HCT116 (cell line): ENCODE data around the gene PRR5L. TPM values are rescaled to one million over a fixed set of nuclear protein-coding genes. Genes with fewer than 3 reads are reported as not detected.

ENCODE experiments used
- ATAC-seq: fragments of 200-7000 bp; cut with Tn5 transposase; 2 replicates; pipeline ENCODE4 v1.9.1; 2020; ENCODE audit warnings: mild to moderate bottlenecking, moderate library complexity
- BruUV-seq: library from RNA; stranded (reverse); fragments of 400-500 nt; replicated peaks from 2 replicates; lab custom pipeline; 2021; lab: Mats Ljungman, UMichigan
- CTCF ChIA-PET: fragments of 300-600 bp; sonication (Branson Sonifier 250); formaldehyde crosslinking; loops from one replicate; lab custom pipeline; 2021; ENCODE audit warnings: antibody characterized with exemption; lab: Charles Lee
- POLR2A ChIA-PET: fragments of 300-600, 350-600 bp; sonication (Branson Sonifier 250); formaldehyde crosslinking; loops from one replicate; lab custom pipeline; 2021; ENCODE audit warnings: antibody characterized with exemption; lab: Charles Lee
- RAD21 ChIA-PET, 2 experiments: fragments of 300-600 bp; sonication (Branson Sonifier 250); formaldehyde crosslinking; loops; one replicate each; lab custom pipeline; 2023; ENCODE audit warnings: low total read pairs in 2 of 2; ENCODE audit not compliant: uncharacterized antibody in 2 of 2, unreplicated experiment in 2 of 2, low non-redundant PET in 1 of 2; lab: Charles Lee
- DNase-seq: peaks from one replicate; pipeline ENCODE4 v3.0.0-alpha.2; 2010; ENCODE audit warnings: low read depth, low spot score
- H2AFZ ChIP-seq: fragments of 200-600 bp; shearing (Covaris generic), sonication (generic); 2 replicates; pipeline ENCODE4 v1.6.1; 2017; ENCODE audit warnings: low read depth, mixed run types, mixed read lengths, antibody characterized with exemption, low read length; ENCODE audit not compliant: poor library complexity, severe bottlenecking
- H3K27ac ChIP-seq: 2 replicates; pipeline ENCODE4 v1.5.1; 2012; ENCODE audit warnings: low read depth, low read length
- H3K27me3 ChIP-seq: fragments of 200-600 bp; sonication (generic); 2 replicates; pipeline ENCODE4 v1.6.1; 2016; ENCODE audit warnings: mixed run types, low read length, mixed read lengths; ENCODE audit not compliant: insufficient read depth
- H3K36me3 ChIP-seq, 2 experiments: fragments of 200-500 bp in 1 of 2; fragments of 200-600 bp in 1 of 2; sonication (Bioruptor generic) in 1 of 2; sonication (generic) in 1 of 2; 2 replicates each; pipeline versions ENCODE4 v1.5.1 to v1.6.1; 2014 to 2016; ENCODE audit warnings: low read length in 2 of 2, inconsistent platforms in 1 of 2, mixed read lengths in 1 of 2, mixed run types in 1 of 2; ENCODE audit not compliant: insufficient read depth in 2 of 2, control insufficient read depth in 1 of 2
- H3K4me1 ChIP-seq, 2 experiments: fragments of 200-600 bp in 1 of 2; sonication (generic) in 1 of 2; 2 replicates each; pipeline versions ENCODE4 v1.5.1 to v1.6.1; 2012 to 2017; ENCODE audit warnings: low read length in 2 of 2, inconsistent platforms in 1 of 2, mild to moderate bottlenecking in 1 of 2, mixed read lengths in 1 of 2, mixed run types in 1 of 2, moderate library complexity in 1 of 2; ENCODE audit not compliant: insufficient read depth in 2 of 2, control insufficient read depth in 1 of 2
- H3K4me2 ChIP-seq: fragments of 200-600 bp; sonication (generic); 2 replicates; pipeline ENCODE4 v1.6.1; 2017; ENCODE audit warnings: mixed run types, low read length, mixed read lengths
- H3K4me3 ChIP-seq, 2 experiments: fragments of 200-600 bp in 1 of 2; sonication (generic) in 1 of 2; replicated peaks in 1 of 2; 2 replicates each; pipeline ENCODE4 v1.5.1; 2011 to 2016; ENCODE audit warnings: low read length in 2 of 2, control low read depth in 1 of 2, low read depth in 1 of 2, mild to moderate bottlenecking in 1 of 2, mixed read lengths in 1 of 2, mixed run types in 1 of 2
- H3K79me2 ChIP-seq: fragments of 200-600 bp; sonication (generic); 2 replicates; pipeline ENCODE4 v1.6.1; 2017; ENCODE audit warnings: mild to moderate bottlenecking, mixed run types, low read length, moderate library complexity, mixed read lengths; ENCODE audit not compliant: insufficient read depth
- H3K9ac ChIP-seq: fragments of 200-600 bp; sonication (generic); 2 replicates; pipeline ENCODE4 v1.6.1; 2016; ENCODE audit warnings: low read length, mixed read lengths
- H3K9me2 ChIP-seq: fragments of 200-600 bp; sonication (generic), shearing (Covaris generic); 2 replicates; pipeline ENCODE4 v1.6.1; 2017; ENCODE audit warnings: mixed run types, mild to moderate bottlenecking, moderate library complexity; ENCODE audit not compliant: insufficient read depth
- H3K9me3 ChIP-seq, 2 experiments: fragments of 200-500 bp in 1 of 2; fragments of 200-600 bp in 1 of 2; sonication (Bioruptor generic) in 1 of 2; sonication (generic) in 1 of 2; 2 replicates each; pipeline ENCODE4 v1.6.1; 2014 to 2017; ENCODE audit warnings: low read length in 2 of 2, mixed read lengths in 2 of 2, inconsistent platforms in 1 of 2, low read depth in 1 of 2, mild to moderate bottlenecking in 1 of 2, mixed run types in 1 of 2, moderate library complexity in 1 of 2; ENCODE audit not compliant: control insufficient read depth in 1 of 2, insufficient read depth in 1 of 2
- H4K20me1 ChIP-seq: fragments of 200-600 bp; sonication (generic), shearing (Covaris generic); 2 replicates; pipeline ENCODE4 v1.6.1; 2017; ENCODE audit warnings: mixed run types, mild to moderate bottlenecking, moderate library complexity; ENCODE audit not compliant: insufficient read depth
- CBX3 ChIP-seq: IDR thresholded peaks from 2 replicates; pipeline ENCODE4 v1.6.1; 2012; ENCODE audit warnings: low read depth
- EGR1 ChIP-seq: IDR thresholded peaks from 2 replicates; pipeline ENCODE4 v1.6.1; 2012; ENCODE audit warnings: low read depth
- ELF1 ChIP-seq: IDR thresholded peaks from 2 replicates; pipeline ENCODE4 v1.6.1; 2012; ENCODE audit warnings: low read depth, borderline replicate concordance
- EZH2 ChIP-seq: fragments of 200-600 bp; sonication (generic); IDR thresholded peaks from 2 replicates; pipeline ENCODE4 v1.6.1; 2017; ENCODE audit warnings: antibody characterized with exemption, mixed run types
- EZH2phosphoT487 ChIP-seq: fragments of 200-600 bp; IDR thresholded peaks from 2 replicates; pipeline ENCODE4 v1.6.1; 2018; ENCODE audit warnings: antibody characterized with exemption, borderline replicate concordance
- JUND ChIP-seq: IDR thresholded peaks from 2 replicates; pipeline ENCODE4 v1.6.1; 2012
- POLR2A ChIP-seq: IDR thresholded peaks from 2 replicates; pipeline ENCODE4 v1.7.0; 2011; ENCODE audit warnings: borderline replicate concordance; ENCODE audit not compliant: insufficient read depth, insufficient read length; ENCODE audit errors: extremely low read depth
- POLR2AphosphoS5 ChIP-seq: IDR thresholded peaks from 2 replicates; pipeline ENCODE4 v1.6.1; 2011; ENCODE audit warnings: mild to moderate bottlenecking, low read depth, low read length, moderate library complexity
- SIN3A ChIP-seq: IDR thresholded peaks from 2 replicates; pipeline ENCODE4 v1.6.1; 2012; ENCODE audit warnings: low read depth
- TCF7L2 ChIP-seq: IDR thresholded peaks from 2 replicates; pipeline ENCODE4 v1.7.0; 2011; ENCODE audit warnings: borderline replicate concordance, inconsistent platforms; ENCODE audit not compliant: insufficient read depth, insufficient read length; ENCODE audit errors: extremely low read depth
- YY1 ChIP-seq: IDR thresholded peaks from 2 replicates; pipeline ENCODE4 v1.6.1; 2011; ENCODE audit warnings: low read length, low read depth, moderate library complexity, mild to moderate bottlenecking; ENCODE audit not compliant: insufficient replicate concordance; ENCODE audit errors: extremely low read depth
- ZFX ChIP-seq: fragments of 450-650 bp; IDR thresholded peaks from 2 replicates; pipeline ENCODE4 v1.6.1; 2017
- ZNF274 ChIP-seq: fragments of 200-500 bp; sonication (Bioruptor generic); IDR thresholded peaks from 2 replicates; pipeline ENCODE4 v1.6.1; 2014; ENCODE audit warnings: mild to moderate bottlenecking, low read depth, low read length, inconsistent platforms
- intact Hi-C: fragments of 100-400 bp; cut with micrococcal nuclease; formaldehyde crosslinking; loops from 2 replicates; pipeline ENCODE4 v1.10.0; 2022
- total RNA-seq: library from RNA; stranded (reverse); gene quantifications from one replicate; pipeline ENCODE4 v1.2.1, GENCODE V29; 2021; ENCODE audit not compliant: unreplicated experiment
- TF ChIP-seq, protein P1 (sequence below): IDR thresholded peaks from 2 replicates; pipeline ENCODE4 v1.6.1; 2012; ENCODE audit warnings: low read depth
- TF ChIP-seq, protein P2 (sequence below): IDR thresholded peaks from 2 replicates; pipeline ENCODE4 v1.6.1; 2012
- TF ChIP-seq, protein P3 (sequence below): IDR thresholded peaks from 2 replicates; pipeline ENCODE4 v1.6.1; 2011; ENCODE audit warnings: mild to moderate bottlenecking, low read length, moderate library complexity; ENCODE audit not compliant: insufficient replicate concordance; ENCODE audit errors: extremely low read depth

PRR5L gene
- total RNA-seq, 1 experiment from 2014 or later = 0.47 TPM

DNA sequence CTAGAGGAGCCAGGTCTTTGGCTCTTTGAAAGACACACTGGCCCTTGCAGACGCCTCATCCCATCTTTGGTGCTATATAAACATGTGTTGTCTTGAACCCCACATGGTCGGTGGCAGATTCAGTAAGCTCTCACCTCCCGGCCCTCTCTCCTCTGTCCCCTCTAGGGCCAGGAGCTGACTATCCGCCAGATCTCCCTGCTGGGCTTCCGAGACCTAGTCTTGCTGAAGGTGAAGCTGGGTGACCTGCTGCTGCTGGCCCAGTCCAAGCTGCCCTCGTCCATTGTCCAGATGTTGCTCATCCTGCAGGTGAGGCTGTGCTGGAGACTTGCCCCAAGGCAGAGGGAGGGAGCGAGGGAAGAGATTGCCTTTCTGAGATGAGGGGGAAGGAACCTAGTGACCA is 150.0 kb downstream of the PRR5L start:
- H3K4me3 ChIP-seq = no peak overlapping the region
- peaks cover 2 to 10% of the 10 kb centered on the region in 2 experiments; a peak in 1 of 4 replicates for H3K4me1 ChIP-seq
- H2AFZ ChIP-seq = no peak overlapping the region
- intact Hi-C loops = no loop called here
- no peak overlapping the region for H3K4me2 ChIP-seq
- ChIA-PET POLR2A (no interaction called here), RAD21 (no interaction called here), CTCF (no interaction called here)
- BruUV-seq = no TSS peak
- no peaks in the 10 kb centered on the region for H4K20me1 ChIP-seq
- no peak for TF ChIP-seq EZH2
- TF ChIP-seq, protein P1, sequence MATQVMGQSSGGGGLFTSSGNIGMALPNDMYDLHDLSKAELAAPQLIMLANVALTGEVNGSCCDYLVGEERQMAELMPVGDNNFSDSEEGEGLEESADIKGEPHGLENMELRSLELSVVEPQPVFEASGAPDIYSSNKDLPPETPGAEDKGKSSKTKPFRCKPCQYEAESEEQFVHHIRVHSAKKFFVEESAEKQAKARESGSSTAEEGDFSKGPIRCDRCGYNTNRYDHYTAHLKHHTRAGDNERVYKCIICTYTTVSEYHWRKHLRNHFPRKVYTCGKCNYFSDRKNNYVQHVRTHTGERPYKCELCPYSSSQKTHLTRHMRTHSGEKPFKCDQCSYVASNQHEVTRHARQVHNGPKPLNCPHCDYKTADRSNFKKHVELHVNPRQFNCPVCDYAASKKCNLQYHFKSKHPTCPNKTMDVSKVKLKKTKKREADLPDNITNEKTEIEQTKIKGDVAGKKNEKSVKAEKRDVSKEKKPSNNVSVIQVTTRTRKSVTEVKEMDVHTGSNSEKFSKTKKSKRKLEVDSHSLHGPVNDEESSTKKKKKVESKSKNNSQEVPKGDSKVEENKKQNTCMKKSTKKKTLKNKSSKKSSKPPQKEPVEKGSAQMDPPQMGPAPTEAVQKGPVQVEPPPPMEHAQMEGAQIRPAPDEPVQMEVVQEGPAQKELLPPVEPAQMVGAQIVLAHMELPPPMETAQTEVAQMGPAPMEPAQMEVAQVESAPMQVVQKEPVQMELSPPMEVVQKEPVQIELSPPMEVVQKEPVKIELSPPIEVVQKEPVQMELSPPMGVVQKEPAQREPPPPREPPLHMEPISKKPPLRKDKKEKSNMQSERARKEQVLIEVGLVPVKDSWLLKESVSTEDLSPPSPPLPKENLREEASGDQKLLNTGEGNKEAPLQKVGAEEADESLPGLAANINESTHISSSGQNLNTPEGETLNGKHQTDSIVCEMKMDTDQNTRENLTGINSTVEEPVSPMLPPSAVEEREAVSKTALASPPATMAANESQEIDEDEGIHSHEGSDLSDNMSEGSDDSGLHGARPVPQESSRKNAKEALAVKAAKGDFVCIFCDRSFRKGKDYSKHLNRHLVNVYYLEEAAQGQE = no peak
- TF ChIP-seq SIN3A = no peak
- TF ChIP-seq, protein P2, sequence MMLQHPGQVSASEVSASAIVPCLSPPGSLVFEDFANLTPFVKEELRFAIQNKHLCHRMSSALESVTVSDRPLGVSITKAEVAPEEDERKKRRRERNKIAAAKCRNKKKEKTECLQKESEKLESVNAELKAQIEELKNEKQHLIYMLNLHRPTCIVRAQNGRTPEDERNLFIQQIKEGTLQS = no peak
- no peak for TF ChIP-seq ZNF274
- TF ChIP-seq YY1 = no peak
- TF ChIP-seq EZH2phosphoT487 = no peak
- TF ChIP-seq EGR1 = no peak
- TF ChIP-seq ELF1 = no peak
- no peak for TF ChIP-seq ZFX
- TF ChIP-seq, protein P3, sequence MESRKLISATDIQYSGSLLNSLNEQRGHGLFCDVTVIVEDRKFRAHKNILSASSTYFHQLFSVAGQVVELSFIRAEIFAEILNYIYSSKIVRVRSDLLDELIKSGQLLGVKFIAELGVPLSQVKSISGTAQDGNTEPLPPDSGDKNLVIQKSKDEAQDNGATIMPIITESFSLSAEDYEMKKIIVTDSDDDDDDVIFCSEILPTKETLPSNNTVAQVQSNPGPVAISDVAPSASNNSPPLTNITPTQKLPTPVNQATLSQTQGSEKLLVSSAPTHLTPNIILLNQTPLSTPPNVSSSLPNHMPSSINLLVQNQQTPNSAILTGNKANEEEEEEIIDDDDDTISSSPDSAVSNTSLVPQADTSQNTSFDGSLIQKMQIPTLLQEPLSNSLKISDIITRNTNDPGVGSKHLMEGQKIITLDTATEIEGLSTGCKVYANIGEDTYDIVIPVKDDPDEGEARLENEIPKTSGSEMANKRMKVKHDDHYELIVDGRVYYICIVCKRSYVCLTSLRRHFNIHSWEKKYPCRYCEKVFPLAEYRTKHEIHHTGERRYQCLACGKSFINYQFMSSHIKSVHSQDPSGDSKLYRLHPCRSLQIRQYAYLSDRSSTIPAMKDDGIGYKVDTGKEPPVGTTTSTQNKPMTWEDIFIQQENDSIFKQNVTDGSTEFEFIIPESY = no peak
- TF ChIP-seq POLR2AphosphoS5 = no peak
- TF ChIP-seq JUND = no peak
- TF ChIP-seq POLR2A = no peak
- no peak for TF ChIP-seq CBX3
- TF ChIP-seq TCF7L2 = no peak
- ATAC-seq (no peak), DNase-seq (no peak)
- no peaks in the 10 kb centered on the region for H3K79me2 ChIP-seq
- H3K9me2 ChIP-seq = no peaks in the 10 kb centered on the region
- H3K27me3 ChIP-seq = peaks cover 8% of the 10 kb centered on the region; the same call in 1 of the 2 replicates
- no peak overlapping the region for H3K27ac ChIP-seq
- H3K36me3 ChIP-seq = no peaks in the 10 kb centered on the region
- no peak overlapping the region for H3K9ac ChIP-seq
- no peaks in the 10 kb centered on the region for H3K9me3 ChIP-seq
